ENCODE data around the gene NVL.

GRCh38 chr1:224219612-224220059 is 110.3 kb downstream of the NVL start:
- TF ChIP-seq FOS (IDR thresholded peaks at IDR 0.05; ENCODE audit: borderline replicate concordance, insufficient read depth, low read length) (no peak), CTCF (IDR thresholded peaks at IDR 0.05; ENCODE audit: extremely low read depth in 1 of 2, insufficient read depth in 1 of 2, low read depth in 1 of 2, low read length in 2 of 2) (no peak), POLR2A (IDR thresholded peaks at IDR 0.05; ENCODE audit: low read depth, low read length) (no peak), POLR2AphosphoS5 (IDR thresholded peaks at IDR 0.05; ENCODE audit: insufficient read depth, low read depth, low read length) (no peak), EZH2 (IDR thresholded peaks at IDR 0.05; ENCODE audit: borderline replicate concordance, low read depth, low read length, severe bottlenecking) (no peak), MAX (IDR thresholded peaks at IDR 0.05; ENCODE audit: insufficient read depth, insufficient read length) (no peak), MYC (IDR thresholded peaks at IDR 0.05; ENCODE audit: low read depth, low read length) (no peak), JUN (IDR thresholded peaks at IDR 0.05; ENCODE audit: borderline replicate concordance, insufficient read depth, insufficient read length, low read depth) (no peak), GATA2 (IDR thresholded peaks at IDR 0.05; ENCODE audit: insufficient read depth, insufficient read length, low read depth, low read length) (no peak)

Measured in endothelial cell of umbilical vein (primary cell).